Prostate gland (tissue), 2 donors: Measurements from ENCODE around the gene HSP90AB1.

Experiments
- CTCF ChIP-seq, 4 experiments: fragments of 200-600 bp in 2 of 4; fragments of 450-650 bp in 2 of 4; sonication (generic) in 2 of 4; IDR thresholded peaks; 1 replicate in 3 of 4; 2 replicates in 1 of 4; pipeline ENCODE4 v1.5.1; 2016 to 2019; ENCODE audit warnings: antibody characterized with exemption in 4 of 4, mild to moderate bottlenecking in 2 of 4, moderate library complexity in 2 of 4
- POLR2A ChIP-seq: fragments of 450-650 bp; IDR thresholded peaks from one replicate; pipeline ENCODE4 v1.6.1; 2016; ENCODE audit warnings: antibody characterized with exemption, mild to moderate bottlenecking
- POLR2AphosphoS5 ChIP-seq: sonication (generic); formaldehyde crosslinking; IDR thresholded peaks from one replicate; pipeline ENCODE4 v1.6.1; 2017; ENCODE audit warnings: antibody characterized with exemption

GRCh38 chr6:44228836-44229235, 18.1 kb upstream of the HSP90AB1 start:
- no peak for TF ChIP-seq CTCF (IDR thresholded peaks at IDR 0.05)
- TF ChIP-seq POLR2A: no peak
- no peak for TF ChIP-seq POLR2AphosphoS5
